Mononuclear cell (primary cell): ENCODE results near the gene ST6GALNAC3. TPM values are rescaled to one million over a fixed set of nuclear protein-coding genes. Genes with fewer than 3 reads are reported as not detected.

Experiments used
- H3K27me3 ChIP-seq: 2 replicates; pipeline ENCODE4 v1.6.0; 2011; ENCODE audit warnings: low read length, control low read depth; ENCODE audit not compliant: insufficient read depth
- H3K4me1 ChIP-seq: 2 replicates; pipeline ENCODE4 v1.5.1; 2011; ENCODE audit warnings: mild to moderate bottlenecking, low read length, control low read depth; ENCODE audit not compliant: insufficient read depth
- H3K4me3 ChIP-seq: 2 replicates; pipeline ENCODE4 v1.5.1; 2011; ENCODE audit warnings: mild to moderate bottlenecking, low read length, moderate library complexity
- H3K9me3 ChIP-seq: 2 replicates; pipeline ENCODE4 v1.5.1; 2011; ENCODE audit warnings: low read depth, mild to moderate bottlenecking, control low read depth, low read length
- total RNA-seq: library from RNA; depleted of rRNA; stranded (reverse); fragments of >200 nt; gene quantifications from one replicate; pipeline ENCODE4 v1.2.3, GENCODE V29; 2012

Gene ST6GALNAC3
- total RNA-seq, 1 donor, result 3.5 TPM

DNA sequence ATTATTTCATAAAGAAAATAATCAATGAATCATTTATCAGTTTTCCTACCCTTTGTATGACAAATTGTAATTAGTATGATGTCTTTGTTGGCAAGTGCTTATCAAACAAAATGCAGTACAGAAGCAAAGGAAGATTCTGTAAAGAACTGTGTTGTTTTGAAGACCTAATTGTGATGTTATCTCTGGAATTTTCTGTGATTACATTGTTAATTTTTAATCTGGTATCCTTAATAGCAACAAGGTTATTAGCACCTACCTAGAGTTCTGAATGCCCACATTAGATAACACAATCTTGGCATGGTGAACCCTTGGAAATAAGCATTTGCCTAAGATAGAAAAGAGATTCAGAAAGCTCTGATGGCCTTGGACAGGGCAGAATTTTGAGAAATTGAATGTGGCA lies 518.6 kb downstream of the ST6GALNAC3 start:
- H3K9me3 ChIP-seq, result no peaks in the 10 kb centered on the region
- H3K4me3 ChIP-seq, result no peak overlapping the region
- H3K4me1 ChIP-seq, result no peaks in the 10 kb centered on the region
- H3K27me3 ChIP-seq, result no peaks in the 10 kb centered on the region

DNA sequence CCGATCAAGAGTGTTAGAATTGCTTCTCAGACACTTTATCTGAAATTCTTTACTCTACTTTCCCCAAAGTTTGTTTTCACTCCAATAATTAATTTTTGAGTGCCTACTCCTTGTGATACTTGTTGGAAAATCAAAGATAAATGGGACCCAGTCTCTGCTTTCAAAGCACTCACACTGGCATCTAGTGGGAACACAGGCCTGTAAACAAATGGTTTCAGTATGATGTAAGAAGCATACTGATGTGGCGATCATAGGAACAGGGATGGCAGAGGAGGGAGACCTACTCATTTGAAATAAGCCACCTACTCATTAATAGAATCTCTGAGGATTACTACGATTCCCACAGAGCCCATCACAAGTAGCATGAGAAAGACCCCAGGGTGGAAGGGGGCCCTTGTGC lies 519.1 kb downstream of the ST6GALNAC3 start:
- Histone ChIP-seq H3K4me3 (no peak overlapping the region), H3K9me3 (no peaks in the 10 kb centered on the region), H3K4me1 (no peaks in the 10 kb centered on the region), H3K27me3 (no peaks in the 10 kb centered on the region)

DNA sequence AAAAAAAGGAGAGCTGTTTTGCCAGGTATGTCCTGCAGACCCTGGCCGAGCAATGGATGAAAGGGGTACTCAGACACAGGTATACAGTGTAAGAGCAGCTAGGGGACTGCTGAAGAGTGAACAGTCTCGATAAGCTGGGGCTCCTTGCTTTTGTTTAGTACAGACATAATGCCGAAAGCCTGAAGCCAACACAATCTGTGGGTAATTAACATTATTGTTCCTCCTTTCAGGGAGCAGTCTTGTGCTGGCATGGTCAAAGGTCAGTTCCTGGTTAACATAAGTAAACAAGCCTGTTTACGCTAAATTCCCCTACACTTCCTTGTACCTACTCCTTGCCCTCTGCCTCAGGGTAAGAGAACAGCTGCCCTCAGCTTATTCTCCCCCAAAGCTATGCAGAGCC lies 520.5 kb downstream of the ST6GALNAC3 start:
- H3K9me3 ChIP-seq, result no peaks in the 10 kb centered on the region
- no peaks in the 10 kb centered on the region for H3K27me3 ChIP-seq
- H3K4me1 ChIP-seq, result no peaks in the 10 kb centered on the region
- no peak overlapping the region for H3K4me3 ChIP-seq

DNA sequence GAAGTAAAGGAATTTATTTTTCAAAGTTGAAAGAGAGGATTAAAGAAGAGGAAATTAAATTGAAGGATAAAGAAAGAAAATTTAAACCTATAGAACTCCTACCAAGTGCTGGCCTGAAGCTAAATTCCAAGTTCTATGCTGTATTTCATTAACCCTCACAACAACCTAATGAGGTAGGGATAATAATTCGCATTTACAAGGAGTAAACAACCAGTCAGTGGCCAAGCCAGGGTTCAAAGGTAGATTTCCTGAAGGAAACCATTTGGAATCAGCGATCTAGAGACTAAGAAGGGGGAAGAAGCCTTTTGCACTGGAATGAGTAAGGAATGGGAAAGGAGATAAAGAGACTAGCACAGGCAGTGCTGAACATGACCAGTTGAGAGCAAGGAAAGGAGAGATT lies 526.9 kb downstream of the ST6GALNAC3 start:
- no peak overlapping the region for H3K4me3 ChIP-seq
- no peaks in the 10 kb centered on the region for H3K4me1 ChIP-seq
- no peaks in the 10 kb centered on the region for H3K9me3 ChIP-seq
- H3K27me3 ChIP-seq, result no peaks in the 10 kb centered on the region

DNA sequence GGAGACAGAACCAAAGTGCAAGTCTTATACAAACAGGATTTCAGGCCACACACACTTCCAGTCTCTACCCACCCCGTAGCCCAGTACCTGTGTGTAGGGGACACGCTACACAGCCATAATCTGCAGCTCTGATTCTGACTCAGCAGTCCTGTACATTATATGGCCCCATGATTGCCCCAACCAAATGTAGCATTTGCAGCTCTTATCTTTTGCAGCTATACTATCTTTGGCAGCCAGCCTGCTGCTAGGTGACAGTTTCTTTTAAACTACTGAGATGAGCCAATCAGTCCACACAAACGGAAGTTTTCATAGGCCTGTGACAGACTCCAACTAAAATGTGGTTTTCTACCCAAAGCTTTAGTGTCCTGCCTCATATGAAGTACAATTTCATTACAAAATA lies 533.2 kb downstream of the ST6GALNAC3 start:
- H3K4me3 ChIP-seq, result no peak overlapping the region
- H3K4me1 ChIP-seq, result no peaks in the 10 kb centered on the region
- H3K27me3 ChIP-seq, result no peaks in the 10 kb centered on the region
- H3K9me3 ChIP-seq, result no peaks in the 10 kb centered on the region

DNA sequence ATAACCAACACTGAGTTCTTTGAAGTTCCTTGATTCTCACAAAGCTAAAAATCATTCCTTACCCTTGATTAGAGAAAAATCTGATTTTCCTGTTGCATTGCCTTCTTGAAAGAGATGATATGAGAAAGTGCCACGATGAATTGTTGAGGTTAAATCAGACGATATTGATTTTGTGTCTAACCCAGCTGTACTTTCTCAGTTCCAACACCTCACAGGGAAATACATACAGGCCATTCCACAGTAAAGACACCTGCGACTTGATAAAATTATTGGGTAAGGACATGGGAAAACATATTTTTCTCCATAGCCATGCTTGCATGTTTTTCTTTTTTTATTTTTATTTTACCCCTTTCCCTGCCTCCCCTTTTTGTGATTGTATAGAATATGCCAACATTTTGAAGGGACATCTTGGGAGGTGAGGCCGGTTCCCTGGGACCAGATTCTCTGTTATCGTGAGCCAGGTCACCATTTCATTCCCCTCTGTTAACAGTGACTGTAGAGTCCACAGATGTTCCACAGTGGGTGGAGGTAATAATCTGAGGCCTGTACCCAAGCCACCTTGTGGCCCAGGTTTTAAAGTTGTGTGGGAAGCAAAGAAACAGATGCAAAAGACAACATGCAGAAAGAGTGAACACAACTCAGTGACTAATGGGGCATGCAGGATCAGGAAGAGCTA lies 537.4 kb downstream of the ST6GALNAC3 start:
- Histone ChIP-seq H3K4me3 (no peak overlapping the region), H3K27me3 (no peaks in the 10 kb centered on the region), H3K4me1 (no peaks in the 10 kb centered on the region), H3K9me3 (no peaks in the 10 kb centered on the region)

DNA sequence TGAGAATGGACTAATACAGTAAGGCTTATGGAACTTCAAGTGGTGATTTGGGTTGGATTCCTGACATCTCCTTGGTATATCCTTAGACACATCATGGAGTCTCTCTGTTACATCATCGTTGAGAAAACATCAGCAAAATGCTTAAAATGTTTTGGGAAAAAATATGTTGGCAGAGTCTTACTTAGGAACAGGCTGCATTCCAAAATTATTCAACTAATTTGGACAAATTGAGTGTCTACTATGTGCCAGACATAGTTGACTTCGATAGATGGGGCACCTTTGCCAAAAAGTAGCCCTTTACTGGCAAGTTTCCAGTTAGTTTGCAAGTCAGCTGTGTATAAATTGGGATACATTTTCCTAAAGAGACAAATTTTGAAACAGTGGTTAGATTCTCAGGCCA lies 539.3 kb downstream of the ST6GALNAC3 start:
- Histone ChIP-seq H3K27me3 (no peaks in the 10 kb centered on the region), H3K9me3 (no peaks in the 10 kb centered on the region), H3K4me3 (no peak overlapping the region), H3K4me1 (no peaks in the 10 kb centered on the region)

DNA sequence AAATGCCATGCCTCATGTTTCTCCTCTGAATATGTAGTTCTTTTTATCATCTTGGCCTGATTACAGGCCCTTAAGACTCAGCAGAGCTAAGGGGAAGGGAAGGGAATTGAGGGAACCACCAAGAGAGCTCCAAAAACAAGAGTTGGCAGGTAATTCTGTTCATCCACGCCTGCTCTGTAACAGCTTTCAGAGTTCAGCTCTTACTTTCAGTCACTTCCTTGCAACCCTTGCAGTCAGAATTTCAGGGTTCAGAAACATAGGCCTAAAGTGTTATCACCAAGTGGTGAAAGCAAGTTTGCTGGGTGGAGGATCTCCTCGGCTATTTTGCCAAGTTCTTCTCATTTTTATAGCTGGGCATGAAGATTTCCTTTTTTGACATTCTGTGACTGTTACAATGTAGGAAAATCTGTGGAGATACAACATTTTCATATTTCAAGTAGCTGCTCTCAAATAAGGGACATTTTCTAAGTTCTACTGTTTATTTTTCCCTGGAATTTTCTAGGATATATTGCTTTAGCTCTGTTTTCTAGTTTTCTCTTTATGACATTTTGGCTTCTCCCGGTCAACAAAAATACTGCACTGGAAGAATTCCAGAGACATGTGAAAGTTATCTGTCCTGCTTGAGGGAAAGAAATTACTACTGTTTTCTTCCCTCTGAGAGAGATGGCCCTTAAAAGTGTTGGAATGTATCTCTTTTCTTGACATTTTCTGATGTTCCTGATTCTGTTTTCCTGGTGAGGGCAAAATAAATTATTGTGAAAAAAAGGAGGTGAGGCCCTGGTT lies 540.9 kb downstream of the ST6GALNAC3 start:
- Histone ChIP-seq H3K4me3 (no peak overlapping the region), H3K27me3 (no peaks in the 10 kb centered on the region), H3K4me1 (no peaks in the 10 kb centered on the region), H3K9me3 (no peaks in the 10 kb centered on the region)

DNA sequence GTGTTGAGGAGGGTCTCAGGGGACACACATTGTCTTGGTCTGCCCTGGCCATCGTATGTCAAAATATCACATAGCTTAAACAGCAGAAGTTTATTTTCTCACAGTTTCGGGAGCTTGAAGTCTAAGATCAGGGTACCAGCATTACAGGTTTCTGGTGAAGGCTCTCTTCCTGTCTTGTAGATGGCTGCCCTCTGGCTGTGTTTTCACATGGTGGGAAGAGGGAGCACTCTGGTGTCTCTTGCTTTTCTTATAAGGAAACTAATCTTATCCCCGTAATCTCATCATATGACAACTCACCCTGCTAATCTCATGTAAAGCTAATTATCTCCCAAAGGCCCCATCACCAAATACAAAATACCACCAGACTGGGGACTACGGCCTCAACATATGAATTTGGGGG lies 545.8 kb downstream of the ST6GALNAC3 start:
- H3K4me3 ChIP-seq, result no peak overlapping the region
- no peaks in the 10 kb centered on the region for H3K9me3 ChIP-seq
- no peaks in the 10 kb centered on the region for H3K27me3 ChIP-seq
- H3K4me1 ChIP-seq, result no peaks in the 10 kb centered on the region

DNA sequence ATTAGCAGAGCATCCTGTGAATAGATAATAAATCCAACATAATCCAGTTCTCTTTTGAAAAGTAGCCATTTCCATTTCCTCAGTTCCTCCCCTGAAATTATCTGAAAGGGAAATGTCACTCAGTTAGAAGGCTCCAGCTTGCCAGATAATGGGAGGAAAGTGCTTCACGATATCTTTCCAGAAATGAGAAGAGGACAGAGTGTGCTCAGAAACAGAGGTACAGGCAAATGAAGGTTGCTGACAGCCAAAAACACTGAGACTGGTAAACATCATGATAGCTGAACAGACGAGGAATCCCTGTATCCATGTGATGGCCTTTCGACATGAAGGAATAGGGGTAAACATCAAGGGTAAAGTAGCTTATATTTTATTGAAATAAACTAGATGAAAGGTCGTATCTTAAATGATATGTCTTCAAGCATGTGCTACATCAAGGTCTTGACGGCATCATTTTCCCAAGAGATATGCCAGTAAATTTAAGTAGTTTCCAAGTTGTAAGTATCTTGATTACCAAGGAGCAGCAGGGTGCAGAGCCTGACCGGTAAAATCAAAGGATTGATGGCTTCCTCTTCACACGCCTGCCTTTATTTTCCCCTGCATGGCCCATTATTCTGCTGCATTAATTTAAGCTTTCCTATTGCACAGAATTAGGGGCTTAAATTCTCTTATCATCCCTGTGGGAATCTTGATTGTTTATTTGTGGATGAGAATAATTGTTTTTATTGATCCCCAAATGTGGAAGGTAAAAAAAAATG lies 548.4 kb downstream of the ST6GALNAC3 start:
- Histone ChIP-seq H3K4me1 (no peaks in the 10 kb centered on the region), H3K27me3 (no peaks in the 10 kb centered on the region), H3K9me3 (no peaks in the 10 kb centered on the region), H3K4me3 (no peak overlapping the region)

DNA sequence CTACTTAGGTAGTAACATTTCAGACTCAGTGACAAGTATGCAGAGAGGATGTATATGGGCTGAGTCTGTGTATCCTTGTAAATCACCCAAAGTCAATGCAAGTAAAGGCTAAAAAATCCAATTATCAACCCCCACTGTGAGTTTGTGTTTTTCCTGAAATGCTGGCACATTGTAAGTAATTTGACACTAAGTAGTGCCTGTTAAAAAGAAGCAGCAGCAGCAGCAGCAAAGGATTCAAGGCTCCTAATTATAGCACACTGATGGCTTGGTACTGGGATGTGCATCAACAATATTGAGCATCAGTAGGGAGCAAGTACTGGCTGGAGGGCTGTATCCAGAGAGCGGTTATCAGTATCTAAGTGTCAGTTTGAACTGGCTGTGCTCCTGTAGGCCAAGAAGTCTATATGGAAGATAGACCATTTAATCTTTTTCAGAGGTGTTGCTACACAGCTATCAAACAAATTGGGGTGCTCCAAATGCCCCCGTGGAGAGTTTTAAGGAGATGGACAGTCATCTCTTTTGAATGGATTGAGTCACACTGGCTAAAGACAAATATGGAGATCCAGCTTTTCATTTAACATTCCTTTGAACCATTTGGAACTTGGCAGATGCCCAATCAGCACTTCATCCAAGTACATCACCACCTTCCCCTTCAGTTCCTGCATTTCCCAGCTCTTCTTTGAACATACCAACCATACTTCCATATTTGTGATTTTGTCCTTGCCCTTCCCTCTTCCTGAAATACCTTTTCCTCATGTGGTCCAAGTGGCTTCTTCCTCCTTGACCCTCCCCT lies 551.5 kb downstream of the ST6GALNAC3 start:
- no peaks in the 10 kb centered on the region for H3K27me3 ChIP-seq
- no peak overlapping the region for H3K4me3 ChIP-seq
- H3K9me3 ChIP-seq, result no peaks in the 10 kb centered on the region
- H3K4me1 ChIP-seq, result no peaks in the 10 kb centered on the region

DNA sequence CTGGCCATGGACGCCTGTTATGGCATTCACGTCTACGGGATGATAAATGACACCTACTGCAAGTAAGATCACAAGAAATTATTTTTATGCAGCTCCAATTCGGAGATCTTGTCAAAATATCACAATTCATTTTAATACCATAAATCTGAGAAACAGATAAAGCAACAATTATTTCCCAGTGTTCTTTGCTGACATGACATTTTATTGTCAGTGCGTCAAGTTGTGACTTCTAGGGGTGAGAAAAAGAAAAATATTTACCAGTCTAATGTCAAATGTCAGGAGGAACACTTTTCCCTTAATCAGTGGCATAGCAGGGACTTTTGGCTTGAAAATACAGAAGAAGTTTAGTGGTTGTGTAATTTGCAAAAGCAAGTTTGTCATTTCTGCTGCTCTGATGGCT lies 553.0 kb downstream of the ST6GALNAC3 start:
- no peaks in the 10 kb centered on the region for H3K9me3 ChIP-seq
- no peak overlapping the region for H3K4me3 ChIP-seq
- H3K27me3 ChIP-seq, result no peaks in the 10 kb centered on the region
- no peaks in the 10 kb centered on the region for H3K4me1 ChIP-seq

DNA sequence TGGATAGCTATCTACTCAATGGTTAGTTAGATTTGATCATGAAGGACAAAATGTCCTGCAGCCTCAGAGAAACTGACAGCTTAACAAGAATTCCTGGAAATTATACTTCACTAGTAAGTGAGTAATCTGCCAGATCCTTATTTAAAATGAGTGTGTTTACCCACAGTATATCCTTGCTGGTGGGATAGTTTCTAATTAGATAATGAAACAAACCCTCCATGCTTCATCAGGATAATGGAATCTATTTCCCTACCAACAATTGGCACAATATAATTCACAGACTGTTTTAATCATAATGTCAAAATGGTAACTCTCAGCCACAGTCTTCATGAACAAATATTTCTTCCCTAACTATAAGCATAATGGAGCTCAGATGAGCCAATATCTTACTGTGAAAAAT lies 553.4 kb downstream of the ST6GALNAC3 start:
- H3K27me3 ChIP-seq, result no peaks in the 10 kb centered on the region

DNA sequence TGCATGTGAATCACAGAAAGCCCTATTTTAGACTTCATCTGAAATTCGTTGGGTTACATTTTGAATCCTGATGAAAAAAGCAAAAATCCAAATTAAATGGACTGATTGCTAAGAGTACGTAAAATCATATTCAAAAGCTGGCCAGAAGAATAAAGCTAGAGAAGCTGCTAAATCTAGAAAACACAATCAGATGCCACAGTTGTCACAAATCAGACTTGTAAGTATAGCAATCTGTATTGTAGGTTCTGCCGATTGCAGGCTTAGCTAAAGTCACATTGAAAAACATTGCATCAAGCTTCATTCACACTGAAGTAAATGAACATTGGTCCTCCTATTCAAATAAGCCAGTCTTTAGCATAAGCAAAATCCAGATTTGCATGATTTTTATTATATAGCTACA lies 557.6 kb downstream of the ST6GALNAC3 start:
- Histone ChIP-seq H3K27me3 (no peaks in the 10 kb centered on the region), H3K4me1 (no peaks in the 10 kb centered on the region), H3K9me3 (no peaks in the 10 kb centered on the region), H3K4me3 (no peak overlapping the region)

More for the DNA sequence above, 553.4 kb downstream of the ST6GALNAC3 start:
- H3K4me1 ChIP-seq, result no peaks in the 10 kb centered on the region
- H3K9me3 ChIP-seq, result no peaks in the 10 kb centered on the region
- H3K4me3 ChIP-seq, result no peak overlapping the region

DNA sequence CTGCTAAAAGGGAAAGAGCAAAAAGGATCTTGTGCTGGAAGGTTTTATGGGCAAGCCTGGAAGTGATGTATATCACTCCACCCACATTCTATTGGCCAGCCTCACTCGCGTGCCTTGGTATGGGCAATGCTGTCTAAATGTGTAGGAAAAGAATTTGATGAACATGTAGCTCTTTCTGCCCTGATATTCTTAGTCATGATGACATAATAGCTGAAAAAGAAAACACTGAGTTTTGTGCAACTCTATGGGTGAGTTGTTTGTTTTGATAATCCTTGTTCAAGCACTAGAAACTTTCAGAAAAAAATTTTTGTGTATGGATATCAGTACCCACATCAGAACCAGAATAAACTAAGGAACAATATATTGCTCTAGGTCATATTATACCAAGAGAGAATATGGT lies 561.2 kb downstream of the ST6GALNAC3 start:
- H3K4me1 ChIP-seq, result no peaks in the 10 kb centered on the region
- H3K27me3 ChIP-seq, result no peaks in the 10 kb centered on the region
- H3K9me3 ChIP-seq, result no peaks in the 10 kb centered on the region
- no peak overlapping the region for H3K4me3 ChIP-seq
